Heart left ventricle (tissue), 16 donors: Measurements from ENCODE around the gene TDRD9. TPM values are rescaled to one million over a fixed set of nuclear protein-coding genes. Genes with fewer than 3 reads are reported as not detected.

ENCODE experiments used
- ATAC-seq, 4 donors: fragments of 200-7000 bp; cut with Tn5 transposase; one replicate each; pipeline ENCODE4 v1.9.1; 2020 to 2022; ENCODE audit warnings: moderate library complexity in 4 of 4, mild to moderate bottlenecking in 3 of 4, moderate number of reproducible peaks in 1 of 4
- DNase-seq, 5 donors: peaks; one replicate each; pipeline ENCODE4 v3.0.0-alpha.2; 2020
- H3K27ac ChIP-seq, 12 donors: fragments of 200-600 bp; sonication (generic) in 4 of 12; one replicate each; pipeline versions ENCODE4 v1.5.0 to v1.8.0; 2016 to 2022; ENCODE audit warnings: mild to moderate bottlenecking in 2 of 12
- H3K27me3 ChIP-seq, 9 donors: fragments of 200-600 bp; sonication (generic) in 2 of 9; one replicate each; pipeline versions ENCODE4 v1.5.1 to v1.8.0; 2016 to 2022; ENCODE audit warnings: mild to moderate bottlenecking in 3 of 9
- H3K36me3 ChIP-seq, 9 donors: fragments of 200-600 bp; sonication (generic) in 2 of 9; one replicate each; pipeline versions ENCODE4 v1.5.0 to v1.8.0; 2018 to 2022; ENCODE audit warnings: mild to moderate bottlenecking in 2 of 9
- H3K4me1 ChIP-seq, 12 donors: fragments of 200-600 bp; sonication (generic) in 4 of 12; one replicate each; pipeline versions ENCODE4 v1.5.0 to v1.8.0; 2016 to 2022; ENCODE audit warnings: mild to moderate bottlenecking in 3 of 12
- H3K4me3 ChIP-seq, 12 donors: fragments of 200-600 bp; sonication (generic) in 4 of 12; one replicate each; pipeline versions ENCODE4 v1.5.0 to v1.8.0; 2017 to 2022; ENCODE audit warnings: mild to moderate bottlenecking in 9 of 12, moderate library complexity in 4 of 12
- H3K9me3 ChIP-seq, 12 donors: fragments of 200-600 bp; sonication (generic) in 4 of 12; one replicate each; pipeline versions ENCODE4 v1.5.0 to v1.8.0; 2016 to 2022; ENCODE audit warnings: mild to moderate bottlenecking in 1 of 12
- POLR2A ChIP-seq, 2 donors: fragments of 450-650 bp; IDR thresholded peaks; one replicate each; pipeline ENCODE4 v1.6.1; 2017; ENCODE audit warnings: antibody characterized with exemption in 2 of 2, mild to moderate bottlenecking in 2 of 2, moderate library complexity in 2 of 2
- WGBS, 4 donors: extraction: QIAGEN DNeasy Blood & Tissue Kit in 2 of 4; methylation state at CpG; one replicate each; pipeline versions ENCODE4 v1.1.5 to v1.1.7; 2013 to 2018; 5-methylcytosine and 5-hydroxymethylcytosine counted together
- intact Hi-C, 10 donors: fragments of 100-400 bp; cut with DNase I; formaldehyde crosslinking; loops; one replicate each; pipeline versions ENCODE4 v1.11.1 to v1.14.2; 2022
- polyA plus RNA-seq, 2 donors: library from polyadenylated mRNA; stranded (reverse); fragments of 200-250 nt; gene quantifications; one replicate each; pipeline ENCODE4 v1.2.3, GENCODE V29; 2013
- total RNA-seq, 9 donors: library from RNA; depleted of rRNA in 2 of 9; stranded (reverse); fragments of >200 nt in 2 of 9; fragmentation: NEBNext Ultra II Directional in 3 of 9; extraction: Animal tissue kit (Norgen Biotek cat#: 25700) in 3 of 9; gene quantifications; one replicate each; pipeline versions ENCODE4 v1.1.0 to v1.2.4, GENCODE V29; 2016 to 2023
- TF ChIP-seq, protein P1 (sequence below), 12 donors: fragments of 200-600 bp; sonication (generic) in 4 of 12; IDR thresholded peaks; one replicate each; pipeline versions ENCODE4 v1.5.0 to v1.8.0; 2018 to 2022; ENCODE audit warnings: antibody characterized with exemption in 12 of 12, mild to moderate bottlenecking in 5 of 12
- donor health status: ischemic (EF 13 %, LVEDD 7.1; RV severe dilation, severe dysfunction).
- donor health status: healthy with polysubstance abuse.
- donor health status: DM: no; HTN: yes; CAD: no.
- donor health status: DM: no; HTN: no; CAD: no.
- donor health status: ischemic (EF 25% LVEDD 6.9; RV normal size, moderate dysfunction).
- donor health status: ischemic (EF 25% LVEDD 5.7; RV mildly dilated, moderate dysfunction).
- donor health status: healthy.
- donor health status: DM: yes; HTN: yes; CAD: no.
- donor health status: ischemic (EF 35%, LVEDD 5.7; RV mildly dilated, moderate dysfunction).
- donor health status: nonischemic (EF 11% LVEDD 7.7; RV severe dilation, severe dysfunction).
- donor health status: DM: yes; HTN: yes; CAD: no.
- donor health status: PGD.
- donor health status: ischemic (EF 29% LVEDD 5.4; RV normal size, mild dysfunction).
- donor health status: nonischemic (EF 23%, LVEDD 6.1; RV moderate dilation, normal function).

TDRD9 gene
- total and polyA plus RNA-seq, 11 donors, result 1.1 to 9.6 (median 2.1) TPM

DNA sequence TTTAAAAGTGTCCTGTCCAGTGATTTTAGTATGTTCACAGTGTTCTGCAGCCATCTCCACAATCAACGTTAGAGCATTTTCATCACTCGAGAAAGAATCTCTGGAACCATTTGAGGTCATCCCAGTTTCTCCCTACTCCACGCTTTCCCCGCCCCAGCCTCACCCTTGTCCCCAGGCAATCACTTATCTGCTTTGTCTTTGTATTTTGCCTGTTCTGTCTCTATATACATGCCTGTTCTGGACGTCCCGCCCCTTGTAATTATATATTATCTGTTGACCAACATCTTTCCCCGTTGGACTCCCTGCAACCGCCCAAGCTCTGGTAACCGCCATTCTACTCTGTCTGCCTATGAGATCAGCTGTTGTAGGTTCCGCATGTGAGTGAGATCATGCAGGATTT is 135.7 kb downstream of the TDRD9 start:
- Histone ChIP-seq H3K27ac (no peak overlapping the region), H3K4me1 (no peaks in the 10 kb centered on the region), H3K4me3 (no peak overlapping the region), H3K27me3 (peaks cover 0 to 13% (median 0%) of the 10 kb centered on the region in 9 donors), H3K9me3 (peaks cover 0 to 11% (median 0%) of the 10 kb centered on the region in 12 donors), H3K36me3 (no peaks in the 10 kb centered on the region)
- no peak for TF ChIP-seq POLR2A (IDR thresholded peaks at IDR 0.05)
- TF ChIP-seq, protein P1, sequence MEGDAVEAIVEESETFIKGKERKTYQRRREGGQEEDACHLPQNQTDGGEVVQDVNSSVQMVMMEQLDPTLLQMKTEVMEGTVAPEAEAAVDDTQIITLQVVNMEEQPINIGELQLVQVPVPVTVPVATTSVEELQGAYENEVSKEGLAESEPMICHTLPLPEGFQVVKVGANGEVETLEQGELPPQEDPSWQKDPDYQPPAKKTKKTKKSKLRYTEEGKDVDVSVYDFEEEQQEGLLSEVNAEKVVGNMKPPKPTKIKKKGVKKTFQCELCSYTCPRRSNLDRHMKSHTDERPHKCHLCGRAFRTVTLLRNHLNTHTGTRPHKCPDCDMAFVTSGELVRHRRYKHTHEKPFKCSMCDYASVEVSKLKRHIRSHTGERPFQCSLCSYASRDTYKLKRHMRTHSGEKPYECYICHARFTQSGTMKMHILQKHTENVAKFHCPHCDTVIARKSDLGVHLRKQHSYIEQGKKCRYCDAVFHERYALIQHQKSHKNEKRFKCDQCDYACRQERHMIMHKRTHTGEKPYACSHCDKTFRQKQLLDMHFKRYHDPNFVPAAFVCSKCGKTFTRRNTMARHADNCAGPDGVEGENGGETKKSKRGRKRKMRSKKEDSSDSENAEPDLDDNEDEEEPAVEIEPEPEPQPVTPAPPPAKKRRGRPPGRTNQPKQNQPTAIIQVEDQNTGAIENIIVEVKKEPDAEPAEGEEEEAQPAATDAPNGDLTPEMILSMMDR (IDR thresholded peaks at IDR 0.05), result no peak
- ATAC-seq, result no peak
- WGBS, 4 donors, result 76 to 90% (median 84%) methylated on average over 9 to 10 of the region's 10 CpGs
- intact Hi-C loops, result no loop called here
- no peak for DNase-seq

DNA sequence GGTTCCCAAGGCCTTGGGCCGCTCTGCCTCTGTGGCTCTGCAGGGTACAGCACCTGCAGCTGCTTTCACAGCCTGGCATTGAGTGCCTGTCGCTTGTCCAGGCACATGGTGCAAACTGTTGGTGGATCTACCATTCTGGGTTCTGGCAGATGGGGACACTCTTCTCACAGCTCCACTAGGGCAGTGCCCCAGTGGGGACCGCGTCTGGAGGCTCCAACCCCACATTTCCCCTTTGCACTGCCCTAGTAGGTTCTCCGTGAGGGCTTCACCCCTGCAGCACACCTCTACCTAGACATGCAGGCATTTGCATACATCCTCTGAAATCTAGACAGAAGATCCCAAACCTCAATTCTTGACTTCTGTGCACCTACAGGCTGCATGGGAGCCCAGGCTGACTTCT is 138.0 kb downstream of the TDRD9 start:
- Histone ChIP-seq H3K36me3 (no peaks in the 10 kb centered on the region), H3K9me3 (peaks cover 0 to 11% (median 0%) of the 10 kb centered on the region in 12 donors), H3K4me3 (no peak overlapping the region), H3K27me3 (peaks cover 0 to 17% (median 0%) of the 10 kb centered on the region in 9 donors), H3K27ac (no peak overlapping the region), H3K4me1 (no peaks in the 10 kb centered on the region)
- intact Hi-C loops, result no loop called here
- WGBS, 4 donors, result 82 to 89% (median 85%) methylated on average over 5 of the region's 5 CpGs
- DNase-seq, result no peak
- TF ChIP-seq POLR2A (IDR thresholded peaks at IDR 0.05), result no peak
- TF ChIP-seq, protein P1 (IDR thresholded peaks at IDR 0.05), result no peak
- no peak for ATAC-seq

- Histone ChIP-seq H3K27me3 (peaks cover 0 to 17% (median 0%) of the 10 kb centered on the region in 9 donors), H3K9me3 (peaks cover 0 to 11% (median 0%) of the 10 kb centered on the region in 12 donors), H3K27ac (no peak overlapping the region), H3K36me3 (no peaks in the 10 kb centered on the region), H3K4me3 (no peak overlapping the region), H3K4me1 (no peaks in the 10 kb centered on the region)
- no peak for DNase-seq
- 65 to 79% (median 74%) methylated on average over 4 of the region's 4 CpGs for WGBS, 4 donors
- no peak for ATAC-seq
- intact Hi-C loops, result no loop called here
- TF ChIP-seq, protein P1 (IDR thresholded peaks at IDR 0.05), result no peak
- TF ChIP-seq POLR2A (IDR thresholded peaks at IDR 0.05), result no peak
These were observed 138.6 kb downstream of the TDRD9 start for GRCh38 chr14:104066719-104067295.

DNA sequence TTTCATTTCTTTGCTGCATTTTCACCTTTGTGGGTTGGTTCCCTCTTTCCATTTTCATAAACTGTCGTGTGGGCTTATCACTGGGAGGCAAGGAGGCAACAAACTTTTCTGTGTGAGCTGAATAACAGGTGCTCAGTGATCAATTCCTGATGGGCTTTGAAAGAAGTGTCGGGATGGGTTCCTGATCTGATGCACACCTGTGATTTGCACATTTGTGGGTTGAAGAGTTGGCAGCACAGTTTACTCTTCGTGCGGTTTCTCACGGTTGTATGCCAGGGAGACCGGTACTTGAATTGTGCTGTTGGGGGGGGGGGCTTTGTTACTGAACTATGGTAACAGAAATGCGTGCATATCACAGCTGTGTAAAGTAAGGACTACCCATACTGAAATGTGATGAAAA is 141.3 kb downstream of the TDRD9 start:
- TF ChIP-seq POLR2A (IDR thresholded peaks at IDR 0.05), result no peak
- TF ChIP-seq, protein P1 (IDR thresholded peaks at IDR 0.05), result no peak
- Histone ChIP-seq H3K4me3 (no peak overlapping the region), H3K4me1 (no peaks in the 10 kb centered on the region), H3K9me3 (peaks cover 0 to 19% (median 0%) of the 10 kb centered on the region in 12 donors), H3K36me3 (no peaks in the 10 kb centered on the region), H3K27ac (no peak overlapping the region), H3K27me3 (peaks cover 0 to 21% (median 0%) of the 10 kb centered on the region in 9 donors)
- DNase-seq, result no peak
- ATAC-seq, result no peak
- 88 to 94% (median 89%) methylated on average over 7 of the region's 7 CpGs for WGBS, 4 donors
- intact Hi-C loops, result no loop called here
